ENCODE measurements around the gene MUC2. TPM values are rescaled to one million over a fixed set of nuclear protein-coding genes. Genes with fewer than 3 reads are reported as not detected.
A peak's percentile ranks its signal among the peaks of the same experiment; 100 is the strongest.

MUC2 gene
- total RNA-seq, 1 donor from 2014 or later = not detected

- Histone ChIP-seq H3K4me1 (ENCODE audit: insufficient read depth, low read length) (no peaks in the 10 kb centered on the region), H3K79me2 (ENCODE audit: insufficient read depth, low read length) (no peaks in the 10 kb centered on the region), H2AFZ (ENCODE audit: low read depth, low read length) (no peak overlapping the region), H3K4me2 (ENCODE audit: low read length) (no peak overlapping the region), H3K4me3 (ENCODE audit: insufficient read depth, low read depth, low read length) (no peak overlapping the region), H4K20me1 (ENCODE audit: insufficient read depth, low read length) (no peaks in the 10 kb centered on the region), H3K27ac (ENCODE audit: low read depth, low read length) (no peak overlapping the region), H3K36me3 (ENCODE audit: insufficient read depth, low read length) (no peaks in the 10 kb centered on the region), H3K9me3 (ENCODE audit: insufficient read depth, low read depth, low read length) (no peaks in the 10 kb centered on the region), H3K27me3 (ENCODE audit: insufficient read depth, low read length) (peaks cover 13% of the 10 kb centered on the region), H3K9ac (ENCODE audit: low read length) (no peak overlapping the region)
- H3K27ac Mint-ChIP-seq (ENCODE audit: unreplicated experiment) = no peak overlapping the region
- no peaks in the 10 kb centered on the region for H3K4me1 Mint-ChIP-seq (ENCODE audit: low read depth, unreplicated experiment)
- H3K9me3 Mint-ChIP-seq (ENCODE audit: unreplicated experiment) = no peaks in the 10 kb centered on the region
- no peak for FAIRE-seq
- no peak overlapping the region for H3K4me3 Mint-ChIP-seq (ENCODE audit: unreplicated experiment)
- TF ChIP-seq EZH2 (IDR thresholded peaks at IDR 0.05; ENCODE audit: insufficient read depth, low read length) (no peak), CTCF (IDR thresholded peaks at IDR 0.05; ENCODE audit: insufficient read depth, low read depth, low read length) (peak; percentile 65)
- peaks cover 4% of the 10 kb centered on the region for H3K36me3 Mint-ChIP-seq (ENCODE audit: low read depth, unreplicated experiment)
- no peak for DNase-seq (ENCODE audit: low read depth)
- H3K27me3 Mint-ChIP-seq (ENCODE audit: low read depth, unreplicated experiment) = peaks cover 25% of the 10 kb centered on the region
Observed at GRCh38 chr11:1050581-1051355, 23.9 kb upstream of the MUC2 start.

- Histone ChIP-seq H3K4me2 (ENCODE audit: low read length) (no peak overlapping the region), H2AFZ (ENCODE audit: low read depth, low read length) (no peak overlapping the region), H3K27ac (ENCODE audit: low read depth, low read length) (no peak overlapping the region), H3K27me3 (ENCODE audit: insufficient read depth, low read length) (peaks cover 13% of the 10 kb centered on the region), H3K9me3 (ENCODE audit: insufficient read depth, low read depth, low read length) (no peaks in the 10 kb centered on the region), H3K4me3 (ENCODE audit: insufficient read depth, low read depth, low read length) (no peak overlapping the region), H3K4me1 (ENCODE audit: insufficient read depth, low read length) (no peaks in the 10 kb centered on the region), H3K9ac (ENCODE audit: low read length) (no peak overlapping the region), H3K36me3 (ENCODE audit: insufficient read depth, low read length) (no peaks in the 10 kb centered on the region), H3K79me2 (ENCODE audit: insufficient read depth, low read length) (no peaks in the 10 kb centered on the region), H4K20me1 (ENCODE audit: insufficient read depth, low read length) (no peaks in the 10 kb centered on the region)
- peaks cover 24% of the 10 kb centered on the region for H3K27me3 Mint-ChIP-seq (ENCODE audit: low read depth, unreplicated experiment)
- no peak overlapping the region for H3K4me3 Mint-ChIP-seq (ENCODE audit: unreplicated experiment)
- no peak overlapping the region for H3K27ac Mint-ChIP-seq (ENCODE audit: unreplicated experiment)
- no peaks in the 10 kb centered on the region for H3K4me1 Mint-ChIP-seq (ENCODE audit: low read depth, unreplicated experiment)
- H3K36me3 Mint-ChIP-seq (ENCODE audit: low read depth, unreplicated experiment) = peaks cover 4% of the 10 kb centered on the region
- no peaks in the 10 kb centered on the region for H3K9me3 Mint-ChIP-seq (ENCODE audit: unreplicated experiment)
- FAIRE-seq (no peak), DNase-seq (ENCODE audit: low read depth) (no peak)
- TF ChIP-seq CTCF (IDR thresholded peaks at IDR 0.05; ENCODE audit: insufficient read depth, low read depth, low read length) (no peak), EZH2 (IDR thresholded peaks at IDR 0.05; ENCODE audit: insufficient read depth, low read length) (no peak)
Observed at GRCh38 chr11:1051356-1052132, 23.1 kb upstream of the MUC2 start.

Measured in astrocyte (in vitro differentiated cells and primary cell).